ENCODE measurements around the gene CCDC141. TPM values are rescaled to one million over a fixed set of nuclear protein-coding genes. Genes with fewer than 3 reads are reported as not detected.

CCDC141 gene
- total RNA-seq, 4 donors from 2014 or later: 0.08 to 1.3 (median 0.73) TPM

DNA sequence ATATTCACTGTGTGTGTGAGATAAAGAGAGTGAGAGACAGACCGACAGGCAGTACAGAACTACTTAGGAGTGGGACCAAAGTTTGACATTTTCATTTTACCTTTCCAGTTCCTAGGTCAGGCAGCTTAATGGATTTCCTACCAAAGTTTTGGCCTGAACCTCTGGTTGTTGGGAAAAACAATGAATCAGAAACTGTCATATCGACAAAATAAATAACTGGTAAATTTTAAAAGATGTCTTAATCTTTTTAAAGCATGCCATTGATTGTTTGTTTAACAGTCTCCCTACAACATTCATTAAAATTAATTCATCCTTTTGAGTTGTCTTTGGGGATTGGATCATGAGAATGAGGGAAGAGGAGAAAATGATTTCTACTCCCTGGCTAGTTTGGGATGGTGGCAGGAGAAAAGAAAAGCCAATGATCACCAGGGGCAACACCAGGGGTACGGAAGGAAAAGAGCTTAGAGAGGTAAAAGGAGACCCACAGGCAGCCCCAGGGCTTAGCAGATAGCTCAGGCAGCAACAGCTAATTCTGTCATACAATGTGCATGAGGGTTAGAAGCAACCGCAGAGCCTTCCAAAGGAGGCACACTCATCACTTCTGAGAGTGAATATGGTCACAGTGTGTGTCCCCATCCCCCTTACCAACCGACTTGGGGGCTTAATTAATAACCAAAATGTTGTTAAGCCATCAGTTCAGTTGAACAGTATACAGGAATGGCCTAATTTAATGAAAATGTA is 98.5 kb downstream of the CCDC141 start:
- 84% methylated on average over 5 of the region's 5 CpGs for WGBS
- Histone ChIP-seq H3K36me3 (no peaks in the 10 kb centered on the region), H3K4me3 (no peak overlapping the region), H3K27ac (no peak overlapping the region), H3K4me1 (no peaks in the 10 kb centered on the region), H3K27me3 (no peaks in the 10 kb centered on the region), H3K9me3 (no peaks in the 10 kb centered on the region)
- DNase-seq (ENCODE audit: low spot score in 2 of 2): no peak
- no peak for TF ChIP-seq EP300 (IDR thresholded peaks at IDR 0.05)

DNA sequence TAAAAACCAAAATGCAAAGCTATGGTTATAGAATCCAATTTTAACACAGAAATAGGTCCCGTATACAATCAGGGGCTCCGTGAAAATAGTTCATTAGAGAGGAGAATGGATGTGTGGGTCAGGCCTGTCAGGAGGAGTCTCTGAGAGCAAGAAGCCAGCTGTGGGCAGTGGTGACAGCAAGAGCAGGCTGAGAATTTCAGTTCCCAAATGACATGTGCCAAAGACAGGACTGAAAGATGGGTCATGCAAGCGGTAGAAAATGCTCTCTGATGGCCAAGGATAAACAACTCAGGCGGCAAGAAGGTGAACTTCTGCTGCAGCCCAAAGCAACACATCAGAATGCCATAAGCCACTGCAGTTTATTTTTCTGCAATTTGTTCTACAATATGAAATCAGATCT is 100.4 kb downstream of the CCDC141 start:
- 80% methylated on average over 4 of the region's 4 CpGs for WGBS
- no peak overlapping the region for H3K4me3 ChIP-seq
- H3K4me1 ChIP-seq: no peaks in the 10 kb centered on the region
- no peaks in the 10 kb centered on the region for H3K9me3 ChIP-seq
- no peaks in the 10 kb centered on the region for H3K36me3 ChIP-seq
- no peak overlapping the region for H3K27ac ChIP-seq
- TF ChIP-seq, protein P1, sequence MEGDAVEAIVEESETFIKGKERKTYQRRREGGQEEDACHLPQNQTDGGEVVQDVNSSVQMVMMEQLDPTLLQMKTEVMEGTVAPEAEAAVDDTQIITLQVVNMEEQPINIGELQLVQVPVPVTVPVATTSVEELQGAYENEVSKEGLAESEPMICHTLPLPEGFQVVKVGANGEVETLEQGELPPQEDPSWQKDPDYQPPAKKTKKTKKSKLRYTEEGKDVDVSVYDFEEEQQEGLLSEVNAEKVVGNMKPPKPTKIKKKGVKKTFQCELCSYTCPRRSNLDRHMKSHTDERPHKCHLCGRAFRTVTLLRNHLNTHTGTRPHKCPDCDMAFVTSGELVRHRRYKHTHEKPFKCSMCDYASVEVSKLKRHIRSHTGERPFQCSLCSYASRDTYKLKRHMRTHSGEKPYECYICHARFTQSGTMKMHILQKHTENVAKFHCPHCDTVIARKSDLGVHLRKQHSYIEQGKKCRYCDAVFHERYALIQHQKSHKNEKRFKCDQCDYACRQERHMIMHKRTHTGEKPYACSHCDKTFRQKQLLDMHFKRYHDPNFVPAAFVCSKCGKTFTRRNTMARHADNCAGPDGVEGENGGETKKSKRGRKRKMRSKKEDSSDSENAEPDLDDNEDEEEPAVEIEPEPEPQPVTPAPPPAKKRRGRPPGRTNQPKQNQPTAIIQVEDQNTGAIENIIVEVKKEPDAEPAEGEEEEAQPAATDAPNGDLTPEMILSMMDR (IDR thresholded peaks at IDR 0.05): no peak
- TF ChIP-seq EP300 (IDR thresholded peaks at IDR 0.05): no peak
- no peaks in the 10 kb centered on the region for H3K27me3 ChIP-seq
- DNase-seq (ENCODE audit: low spot score in 2 of 2): no peak

DNA sequence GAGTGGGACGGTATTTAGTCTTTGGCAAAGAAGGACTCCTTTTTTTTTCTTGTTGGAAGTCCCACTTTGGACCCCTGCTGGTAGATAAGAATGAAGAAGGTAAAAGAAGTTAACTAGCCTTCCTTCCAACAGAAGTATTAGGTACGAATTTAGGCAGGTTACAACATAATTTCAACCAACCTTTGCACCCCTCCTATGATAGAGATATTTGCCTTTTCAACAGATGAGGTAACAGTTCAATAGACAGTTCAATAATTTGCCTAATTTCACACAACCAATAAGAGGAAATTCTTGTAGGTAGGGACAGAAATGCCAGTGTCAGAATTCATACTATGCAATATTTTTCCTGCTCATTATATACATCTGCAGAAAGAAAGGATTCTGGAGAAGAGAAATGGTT is 100.8 kb downstream of the CCDC141 start:
- Histone ChIP-seq H3K36me3 (no peaks in the 10 kb centered on the region), H3K4me3 (no peak overlapping the region)

DNA sequence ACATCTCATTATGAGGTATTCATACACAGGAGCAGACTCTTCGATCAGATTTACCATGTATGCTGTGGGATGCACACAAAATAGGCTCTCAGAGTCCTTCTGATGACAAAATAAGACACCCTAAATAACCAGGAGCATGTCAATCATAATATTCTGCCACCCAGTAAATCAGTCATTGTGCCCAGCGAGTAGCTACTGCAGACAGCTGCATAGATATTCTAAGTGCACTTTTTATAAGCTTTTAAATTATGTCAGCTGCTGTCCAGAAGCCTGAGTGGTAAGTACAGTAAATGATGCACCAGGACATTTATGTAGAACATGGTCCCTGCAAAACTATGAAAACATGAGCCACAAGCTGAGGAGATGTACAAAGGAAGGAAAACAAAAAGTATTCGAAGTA is 102.9 kb downstream of the CCDC141 start:
- WGBS: 78% methylated on average over 3 of the region's 3 CpGs
- no peak for DNase-seq (ENCODE audit: low spot score in 2 of 2)
- TF ChIP-seq POLR2A (IDR thresholded peaks at IDR 0.05): no peak
- TF ChIP-seq, protein P1 (IDR thresholded peaks at IDR 0.05): no peak
- no peak for TF ChIP-seq POLR2AphosphoS5 (IDR thresholded peaks at IDR 0.05)
- TF ChIP-seq EP300 (IDR thresholded peaks at IDR 0.05): no peak
- no peaks in the 10 kb centered on the region for H3K4me1 ChIP-seq
- H3K27ac ChIP-seq: no peak overlapping the region
- no peaks in the 10 kb centered on the region for H3K9me3 ChIP-seq
- no peaks in the 10 kb centered on the region for H3K27me3 ChIP-seq
- H3K36me3 ChIP-seq: no peaks in the 10 kb centered on the region
- H3K4me3 ChIP-seq: no peak overlapping the region

More for the DNA sequence above, 100.8 kb downstream of the CCDC141 start:
- no peaks in the 10 kb centered on the region for H3K4me1 ChIP-seq
- 70% methylated on average over 2 of the region's 2 CpGs for WGBS
- H3K9me3 ChIP-seq: no peaks in the 10 kb centered on the region
- no peak for DNase-seq (ENCODE audit: low spot score in 2 of 2)
- H3K27me3 ChIP-seq: no peaks in the 10 kb centered on the region
- no peak for TF ChIP-seq EP300 (IDR thresholded peaks at IDR 0.05)
- TF ChIP-seq POLR2A (IDR thresholded peaks at IDR 0.05): no peak
- TF ChIP-seq, protein P1 (IDR thresholded peaks at IDR 0.05): no peak
- TF ChIP-seq POLR2AphosphoS5 (IDR thresholded peaks at IDR 0.05): no peak
- H3K27ac ChIP-seq: no peak overlapping the region

DNA sequence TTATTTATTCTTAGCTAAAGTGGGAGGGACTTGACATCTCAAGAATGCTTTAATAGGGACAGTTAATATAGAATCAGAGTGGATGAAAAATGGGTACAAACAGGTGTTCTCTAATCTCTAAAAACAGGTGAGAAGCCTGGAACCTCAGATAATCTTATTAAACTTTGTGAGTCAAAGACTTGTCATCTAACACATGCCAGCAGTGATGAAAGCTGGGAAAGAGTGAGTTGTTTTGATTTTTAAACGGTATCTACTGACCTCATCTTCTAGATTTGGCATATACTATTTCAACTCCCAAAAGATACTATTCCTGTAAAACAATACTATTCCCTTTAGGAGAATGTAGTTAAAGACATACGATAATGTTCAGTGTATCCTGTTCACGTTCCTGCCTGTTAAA is 103.4 kb downstream of the CCDC141 start:
- Histone ChIP-seq H3K27me3 (no peaks in the 10 kb centered on the region), H3K27ac (no peak overlapping the region), H3K4me3 (no peak overlapping the region), H3K4me1 (no peaks in the 10 kb centered on the region), H3K9me3 (no peaks in the 10 kb centered on the region), H3K36me3 (no peaks in the 10 kb centered on the region)
- TF ChIP-seq POLR2AphosphoS5 (IDR thresholded peaks at IDR 0.05) (no peak), EP300 (IDR thresholded peaks at IDR 0.05) (no peak), POLR2A (IDR thresholded peaks at IDR 0.05) (no peak)
- TF ChIP-seq, protein P1 (IDR thresholded peaks at IDR 0.05): no peak
- 46% methylated on average over 3 of the region's 3 CpGs for WGBS
- no peak for DNase-seq (ENCODE audit: low spot score in 2 of 2)

DNA sequence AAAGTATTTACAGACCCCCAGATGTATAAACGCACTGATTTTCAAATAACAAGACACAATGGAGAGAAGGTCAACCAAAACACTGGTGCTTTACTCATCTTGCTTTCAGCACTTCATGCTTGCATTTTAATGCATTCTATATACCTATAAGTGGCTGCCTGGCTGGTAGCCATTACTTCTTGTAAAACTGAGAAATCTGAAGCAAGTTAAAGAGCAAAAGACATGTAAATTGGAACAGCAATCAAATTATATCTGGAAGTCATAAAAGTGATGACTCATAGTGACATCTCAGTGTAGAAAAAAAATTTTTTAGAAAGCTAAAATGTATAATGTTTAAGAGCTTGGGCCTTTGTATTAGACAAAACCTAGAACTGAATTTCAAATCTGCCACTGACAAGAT is 106.2 kb downstream of the CCDC141 start:
- Histone ChIP-seq H3K9me3 (no peaks in the 10 kb centered on the region), H3K4me1 (no peaks in the 10 kb centered on the region), H3K4me3 (no peak overlapping the region), H3K27ac (no peak overlapping the region), H3K36me3 (no peaks in the 10 kb centered on the region), H3K27me3 (no peaks in the 10 kb centered on the region)
- no peak for DNase-seq (ENCODE audit: low spot score in 2 of 2)
- TF ChIP-seq POLR2A (IDR thresholded peaks at IDR 0.05) (no peak), POLR2AphosphoS5 (IDR thresholded peaks at IDR 0.05) (no peak), EP300 (IDR thresholded peaks at IDR 0.05) (no peak)
- TF ChIP-seq, protein P1 (IDR thresholded peaks at IDR 0.05): no peak
- WGBS: 83% methylated on average over 1 of the region's 1 CpG
